Body of pancreas (tissue), 4 donors: Measurements from ENCODE around the gene PGAP2. TPM values are rescaled to one million over a fixed set of nuclear protein-coding genes. Genes with fewer than 3 reads are reported as not detected.
A peak's percentile ranks its signal among the peaks of the same experiment; 100 is the strongest.

Experiments used
- ATAC-seq: fragments of 150-250 bp; one replicate; pipeline ENCODE4 v1.9.1; 2016
- DNase-seq, 4 donors: peaks; one replicate each; pipeline ENCODE4 v3.0.0-alpha.2; 2019
- H3K27ac ChIP-seq, 4 donors: fragments of 200-600 bp; sonication (generic); 1 replicate in 3 of 4; 2 replicates in 1 of 4; pipeline versions ENCODE4 v1.5.1 to v1.6.1; 2016 to 2019; ENCODE audit warnings: mild to moderate bottlenecking in 1 of 4, mixed read lengths in 1 of 4, moderate library complexity in 1 of 4
- H3K27me3 ChIP-seq, 2 donors: fragments of 200-600 bp; sonication (generic); one replicate each; pipeline ENCODE4 v1.6.0; 2016; ENCODE audit warnings: mild to moderate bottlenecking in 1 of 2
- H3K36me3 ChIP-seq, 2 donors: fragments of 200-600 bp; sonication (generic); replicated peaks in 1 of 2; 2 replicates each; pipeline ENCODE4 v1.5.1; 2016; ENCODE audit warnings: low read depth in 2 of 2; ENCODE audit not compliant: insufficient read depth in 1 of 2
- H3K4me1 ChIP-seq: fragments of 200-600 bp; sonication (generic); one replicate; pipeline ENCODE4 v1.6.0; 2016
- H3K4me3 ChIP-seq, 2 donors: fragments of 200-600 bp; sonication (generic); 1 replicate in 1 of 2; 2 replicates in 1 of 2; pipeline ENCODE4 v1.5.1; 2016 to 2019
- H3K9me3 ChIP-seq, 3 donors: fragments of 200-600 bp; sonication (generic); 1 replicate in 2 of 3; 2 replicates in 1 of 3; pipeline ENCODE4 v1.5.1; 2016
- POLR2A ChIP-seq, 3 donors: fragments of 450-650 bp; IDR thresholded peaks; one replicate each; pipeline ENCODE4 v1.6.1; 2016; ENCODE audit warnings: antibody characterized with exemption in 3 of 3, mild to moderate bottlenecking in 2 of 3
- WGBS, 2 donors: methylation state at CpG; one replicate each; pipeline ENCODE4 v1.1.5; 2017; 5-methylcytosine and 5-hydroxymethylcytosine counted together
- intact Hi-C: fragments of 100-400 bp; cut with DNase I; formaldehyde crosslinking; loops from one replicate; pipeline ENCODE4 v1.15.1; 2023
- total RNA-seq, 2 donors: library from RNA; depleted of rRNA; stranded (reverse); fragments of >200 nt; gene quantifications; one replicate each; pipeline ENCODE4 v1.1.0, GENCODE V29; 2016
- TF ChIP-seq, protein P1 (sequence below), 7 experiments: fragments of 450-650 bp in 4 of 7; fragments of 200-600 bp in 3 of 7; sonication (generic) in 3 of 7; IDR thresholded peaks; one replicate each; pipeline ENCODE4 v1.5.1; 2016 to 2019; ENCODE audit warnings: antibody characterized with exemption in 7 of 7

The PGAP2 gene
- total RNA-seq, 2 donors from 2014 or later, result 21.5 to 24.1 TPM

DNA sequence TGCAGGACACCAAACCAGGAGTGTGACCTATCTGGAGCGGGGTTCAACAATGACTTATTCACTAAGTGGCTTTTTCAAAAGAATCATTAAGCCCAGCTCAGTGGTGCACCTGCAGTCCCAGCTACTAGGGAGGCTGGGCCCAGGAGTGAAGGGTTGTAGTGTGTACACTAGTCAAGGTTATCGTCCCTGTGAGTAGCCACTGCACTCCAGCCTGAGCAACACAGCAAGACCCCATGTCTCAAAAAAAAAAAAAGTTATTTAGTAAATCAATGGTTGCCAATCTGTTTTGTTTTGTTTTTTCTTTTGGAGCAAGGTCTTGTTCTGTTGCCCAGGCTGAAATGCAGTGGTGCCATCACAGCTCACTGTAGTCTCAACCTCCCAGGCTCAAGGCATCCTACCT is 24.5 kb downstream of the PGAP2 start:
- Histone ChIP-seq H3K36me3 (no peaks in the 10 kb centered on the region), H3K9me3 (no peaks in the 10 kb centered on the region), H3K4me1 (peaks cover 24% of the 10 kb centered on the region), H3K27me3 (no peaks in the 10 kb centered on the region), H3K4me3 (no peak overlapping the region), H3K27ac (peak overlapping the region in 1 of 4 donors; percentile 41)
- DNase-seq (no peak), ATAC-seq (no peak)
- intact Hi-C loops, result no loop called here
- WGBS, 2 donors, result 58 to 67% methylated on average over 2 of the region's 2 CpGs
- TF ChIP-seq, protein P1, sequence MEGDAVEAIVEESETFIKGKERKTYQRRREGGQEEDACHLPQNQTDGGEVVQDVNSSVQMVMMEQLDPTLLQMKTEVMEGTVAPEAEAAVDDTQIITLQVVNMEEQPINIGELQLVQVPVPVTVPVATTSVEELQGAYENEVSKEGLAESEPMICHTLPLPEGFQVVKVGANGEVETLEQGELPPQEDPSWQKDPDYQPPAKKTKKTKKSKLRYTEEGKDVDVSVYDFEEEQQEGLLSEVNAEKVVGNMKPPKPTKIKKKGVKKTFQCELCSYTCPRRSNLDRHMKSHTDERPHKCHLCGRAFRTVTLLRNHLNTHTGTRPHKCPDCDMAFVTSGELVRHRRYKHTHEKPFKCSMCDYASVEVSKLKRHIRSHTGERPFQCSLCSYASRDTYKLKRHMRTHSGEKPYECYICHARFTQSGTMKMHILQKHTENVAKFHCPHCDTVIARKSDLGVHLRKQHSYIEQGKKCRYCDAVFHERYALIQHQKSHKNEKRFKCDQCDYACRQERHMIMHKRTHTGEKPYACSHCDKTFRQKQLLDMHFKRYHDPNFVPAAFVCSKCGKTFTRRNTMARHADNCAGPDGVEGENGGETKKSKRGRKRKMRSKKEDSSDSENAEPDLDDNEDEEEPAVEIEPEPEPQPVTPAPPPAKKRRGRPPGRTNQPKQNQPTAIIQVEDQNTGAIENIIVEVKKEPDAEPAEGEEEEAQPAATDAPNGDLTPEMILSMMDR (IDR thresholded peaks at IDR 0.05), result no peak

DNA sequence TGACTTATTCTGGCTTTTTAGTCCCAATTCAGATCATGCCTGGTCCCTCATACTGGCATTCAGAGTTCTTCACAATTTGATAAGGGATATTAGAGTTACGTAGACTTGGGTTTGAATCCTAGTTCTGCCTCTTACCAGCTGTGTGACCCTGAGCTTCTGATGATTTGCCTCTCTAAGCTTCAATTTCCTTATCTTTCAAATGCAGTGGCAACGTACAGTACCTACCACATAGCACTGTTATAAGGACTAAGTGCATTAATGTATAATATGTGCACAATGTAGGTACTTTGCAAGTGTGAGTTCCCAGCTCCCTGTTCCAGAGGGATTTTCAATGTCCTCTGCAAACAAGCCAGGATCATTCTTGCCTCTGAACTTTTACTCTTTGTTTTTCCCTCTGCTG is 25.1 kb downstream of the PGAP2 start:
- Histone ChIP-seq H3K4me3 (no peak overlapping the region), H3K27me3 (no peaks in the 10 kb centered on the region), H3K4me1 (peaks cover 27% of the 10 kb centered on the region), H3K36me3 (no peaks in the 10 kb centered on the region), H3K9me3 (no peaks in the 10 kb centered on the region), H3K27ac (no peak overlapping the region)
- TF ChIP-seq, protein P1 (IDR thresholded peaks at IDR 0.05), result no peak
- no peak for TF ChIP-seq POLR2A (IDR thresholded peaks at IDR 0.05)
- ATAC-seq (no peak), DNase-seq (no peak)
- WGBS, 2 donors, result 83 to 89% methylated on average over 2 of the region's 2 CpGs
- intact Hi-C loops, result no loop called here

DNA sequence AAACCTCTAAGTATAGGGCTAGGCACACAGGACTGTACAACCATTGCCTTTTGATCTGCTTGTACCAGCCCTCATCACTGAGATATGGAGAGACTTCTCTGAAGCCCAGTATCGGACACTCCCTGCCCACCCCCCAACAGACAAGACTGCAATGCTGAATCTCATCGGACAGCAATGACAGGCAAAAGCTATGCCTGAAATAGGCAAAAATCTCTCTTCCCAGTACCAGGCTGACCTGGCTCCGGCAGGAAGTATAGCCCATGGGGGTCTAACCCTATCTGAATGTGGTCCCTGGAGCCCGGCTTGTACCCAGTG is 25.9 kb downstream of the PGAP2 start:
- Histone ChIP-seq H3K27me3 (no peaks in the 10 kb centered on the region), H3K36me3 (no peaks in the 10 kb centered on the region), H3K4me3 (no peak overlapping the region), H3K9me3 (no peaks in the 10 kb centered on the region), H3K4me1 (peaks cover 35% of the 10 kb centered on the region), H3K27ac (no peak overlapping the region)
- no peak for DNase-seq
- ATAC-seq, result no peak
- TF ChIP-seq, protein P1 (IDR thresholded peaks at IDR 0.05), result no peak
- TF ChIP-seq POLR2A (IDR thresholded peaks at IDR 0.05), result no peak
- 75 to 78% methylated on average over 4 of the region's 4 CpGs for WGBS, 2 donors
- intact Hi-C loops, result no loop called here

DNA sequence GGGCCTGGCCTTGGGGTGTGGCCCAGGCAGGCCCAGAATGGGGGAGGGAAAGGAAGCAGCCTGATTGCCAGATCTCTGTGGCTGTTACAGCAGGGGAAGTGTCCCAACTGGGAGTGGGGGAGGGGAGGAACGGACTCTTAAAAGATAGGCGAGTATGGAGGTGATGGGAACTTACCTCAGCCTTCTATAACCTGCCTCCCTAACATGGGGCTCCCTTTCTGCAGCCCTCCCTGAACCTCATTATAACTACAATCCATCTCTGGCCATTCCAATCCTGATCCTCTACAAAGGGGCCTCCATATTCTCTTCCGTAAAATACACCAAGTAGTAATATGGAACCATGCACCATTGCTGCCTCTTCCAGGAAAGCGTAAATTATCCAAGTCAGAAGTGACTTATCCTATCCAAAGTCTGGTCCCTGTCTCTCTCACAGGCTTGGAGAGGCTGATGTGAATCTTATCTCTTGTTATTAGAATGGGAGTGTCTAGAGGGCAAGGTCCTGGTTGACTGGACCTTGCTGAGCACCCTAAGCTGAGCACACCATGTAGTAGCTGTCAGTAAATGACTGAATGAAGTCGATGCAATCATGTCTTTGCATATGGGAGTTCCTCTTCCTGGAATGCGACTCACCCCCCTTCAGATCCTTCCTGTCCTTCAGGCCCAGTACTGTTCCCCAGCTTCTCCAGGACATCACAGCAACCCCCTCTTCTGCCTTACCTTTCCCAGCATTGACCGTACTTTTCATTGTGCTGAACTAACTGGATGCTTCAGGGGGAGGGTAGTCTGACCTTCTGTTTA is 26.5 kb downstream of the PGAP2 start:
- Histone ChIP-seq H3K9me3 (no peaks in the 10 kb centered on the region), H3K27me3 (no peaks in the 10 kb centered on the region), H3K4me3 (no peak overlapping the region), H3K27ac (peak overlapping the region in 1 of 4 donors; percentile 47), H3K4me1 (peaks cover 41% of the 10 kb centered on the region), H3K36me3 (no peaks in the 10 kb centered on the region)
- TF ChIP-seq POLR2A (IDR thresholded peaks at IDR 0.05), result no peak
- TF ChIP-seq, protein P1 (IDR thresholded peaks at IDR 0.05), result no peak
- 80 to 82% methylated on average over 7 of the region's 7 CpGs for WGBS, 2 donors
- ATAC-seq (no peak), DNase-seq (peak in 2 of 4 donors; percentile 19 to 62)
- intact Hi-C loops, result no loop called here

DNA sequence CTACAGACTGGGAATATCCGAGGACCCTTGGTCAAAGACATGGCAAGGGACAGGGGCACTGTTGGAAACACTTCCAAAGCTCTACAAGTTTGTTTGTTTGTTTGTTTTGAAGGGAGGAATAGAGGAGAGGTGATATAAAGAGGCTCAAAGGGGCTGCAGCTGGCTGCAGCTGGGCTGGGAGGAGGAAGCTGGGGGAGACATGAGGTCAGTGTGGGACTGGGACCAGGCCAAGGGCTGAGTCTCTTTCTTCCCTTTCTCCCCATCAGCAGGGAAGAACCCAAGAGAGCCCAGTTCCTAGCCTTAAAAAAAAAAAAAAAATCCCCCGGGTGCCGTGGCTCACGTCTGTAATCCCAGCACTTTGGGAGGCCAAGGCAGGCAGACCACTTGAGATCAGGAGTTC is 27.4 kb downstream of the PGAP2 start:
- no peak for ATAC-seq
- no peak for DNase-seq
- intact Hi-C loops, result no loop called here
- Histone ChIP-seq H3K4me3 (no peak overlapping the region), H3K27me3 (no peaks in the 10 kb centered on the region), H3K4me1 (peaks cover 44% of the 10 kb centered on the region), H3K36me3 (no peaks in the 10 kb centered on the region), H3K27ac (peak overlapping the region in 1 of 4 donors; percentile 47), H3K9me3 (no peaks in the 10 kb centered on the region)
- WGBS, 2 donors, result 70 to 85% methylated on average over 4 of the region's 4 CpGs
- TF ChIP-seq, protein P1 (IDR thresholded peaks at IDR 0.05), result no peak
- no peak for TF ChIP-seq POLR2A (IDR thresholded peaks at IDR 0.05)
